HCT116 (cell line): Measurements from ENCODE around the gene RNF41. TPM values are rescaled to one million over a fixed set of nuclear protein-coding genes. Genes with fewer than 3 reads are reported as not detected.

Experiments used
- ATAC-seq: fragments of 200-7000 bp; cut with Tn5 transposase; 2 replicates; pipeline ENCODE4 v1.9.1; 2020; ENCODE audit warnings: mild to moderate bottlenecking, moderate library complexity
- BruUV-seq: library from RNA; stranded (reverse); fragments of 400-500 nt; replicated peaks from 2 replicates; lab custom pipeline; 2021; lab: Mats Ljungman, UMichigan
- CTCF ChIA-PET: fragments of 300-600 bp; sonication (Branson Sonifier 250); formaldehyde crosslinking; loops from one replicate; lab custom pipeline; 2021; ENCODE audit warnings: antibody characterized with exemption; lab: Charles Lee
- POLR2A ChIA-PET: fragments of 300-600, 350-600 bp; sonication (Branson Sonifier 250); formaldehyde crosslinking; loops from one replicate; lab custom pipeline; 2021; ENCODE audit warnings: antibody characterized with exemption; lab: Charles Lee
- RAD21 ChIA-PET, 2 experiments: fragments of 300-600 bp; sonication (Branson Sonifier 250); formaldehyde crosslinking; loops; one replicate each; lab custom pipeline; 2023; ENCODE audit warnings: low total read pairs in 2 of 2; ENCODE audit not compliant: uncharacterized antibody in 2 of 2, unreplicated experiment in 2 of 2, low non-redundant PET in 1 of 2; lab: Charles Lee
- DNase-seq: peaks from one replicate; pipeline ENCODE4 v3.0.0-alpha.2; 2010; ENCODE audit warnings: low read depth, low spot score
- H2AFZ ChIP-seq: fragments of 200-600 bp; shearing (Covaris generic), sonication (generic); 2 replicates; pipeline ENCODE4 v1.6.1; 2017; ENCODE audit warnings: low read depth, mixed run types, mixed read lengths, antibody characterized with exemption, low read length; ENCODE audit not compliant: poor library complexity, severe bottlenecking
- H3K27ac ChIP-seq: 2 replicates; pipeline ENCODE4 v1.5.1; 2012; ENCODE audit warnings: low read depth, low read length
- H3K27me3 ChIP-seq: fragments of 200-600 bp; sonication (generic); 2 replicates; pipeline ENCODE4 v1.6.1; 2016; ENCODE audit warnings: mixed run types, low read length, mixed read lengths; ENCODE audit not compliant: insufficient read depth
- H3K36me3 ChIP-seq, 2 experiments: fragments of 200-500 bp in 1 of 2; fragments of 200-600 bp in 1 of 2; sonication (Bioruptor generic) in 1 of 2; sonication (generic) in 1 of 2; 2 replicates each; pipeline versions ENCODE4 v1.5.1 to v1.6.1; 2014 to 2016; ENCODE audit warnings: low read length in 2 of 2, inconsistent platforms in 1 of 2, mixed read lengths in 1 of 2, mixed run types in 1 of 2; ENCODE audit not compliant: insufficient read depth in 2 of 2, control insufficient read depth in 1 of 2
- H3K4me1 ChIP-seq, 2 experiments: fragments of 200-600 bp in 1 of 2; sonication (generic) in 1 of 2; 2 replicates each; pipeline versions ENCODE4 v1.5.1 to v1.6.1; 2012 to 2017; ENCODE audit warnings: low read length in 2 of 2, inconsistent platforms in 1 of 2, mild to moderate bottlenecking in 1 of 2, mixed read lengths in 1 of 2, mixed run types in 1 of 2, moderate library complexity in 1 of 2; ENCODE audit not compliant: insufficient read depth in 2 of 2, control insufficient read depth in 1 of 2
- H3K4me2 ChIP-seq: fragments of 200-600 bp; sonication (generic); 2 replicates; pipeline ENCODE4 v1.6.1; 2017; ENCODE audit warnings: mixed run types, low read length, mixed read lengths
- H3K4me3 ChIP-seq, 2 experiments: fragments of 200-600 bp in 1 of 2; sonication (generic) in 1 of 2; replicated peaks in 1 of 2; 2 replicates each; pipeline ENCODE4 v1.5.1; 2011 to 2016; ENCODE audit warnings: low read length in 2 of 2, control low read depth in 1 of 2, low read depth in 1 of 2, mild to moderate bottlenecking in 1 of 2, mixed read lengths in 1 of 2, mixed run types in 1 of 2
- H3K79me2 ChIP-seq: fragments of 200-600 bp; sonication (generic); 2 replicates; pipeline ENCODE4 v1.6.1; 2017; ENCODE audit warnings: mild to moderate bottlenecking, mixed run types, low read length, moderate library complexity, mixed read lengths; ENCODE audit not compliant: insufficient read depth
- H3K9ac ChIP-seq: fragments of 200-600 bp; sonication (generic); 2 replicates; pipeline ENCODE4 v1.6.1; 2016; ENCODE audit warnings: low read length, mixed read lengths
- H3K9me2 ChIP-seq: fragments of 200-600 bp; sonication (generic), shearing (Covaris generic); 2 replicates; pipeline ENCODE4 v1.6.1; 2017; ENCODE audit warnings: mixed run types, mild to moderate bottlenecking, moderate library complexity; ENCODE audit not compliant: insufficient read depth
- H3K9me3 ChIP-seq, 2 experiments: fragments of 200-500 bp in 1 of 2; fragments of 200-600 bp in 1 of 2; sonication (Bioruptor generic) in 1 of 2; sonication (generic) in 1 of 2; 2 replicates each; pipeline ENCODE4 v1.6.1; 2014 to 2017; ENCODE audit warnings: low read length in 2 of 2, mixed read lengths in 2 of 2, inconsistent platforms in 1 of 2, low read depth in 1 of 2, mild to moderate bottlenecking in 1 of 2, mixed run types in 1 of 2, moderate library complexity in 1 of 2; ENCODE audit not compliant: control insufficient read depth in 1 of 2, insufficient read depth in 1 of 2
- H4K20me1 ChIP-seq: fragments of 200-600 bp; sonication (generic), shearing (Covaris generic); 2 replicates; pipeline ENCODE4 v1.6.1; 2017; ENCODE audit warnings: mixed run types, mild to moderate bottlenecking, moderate library complexity; ENCODE audit not compliant: insufficient read depth
- CBX3 ChIP-seq: IDR thresholded peaks from 2 replicates; pipeline ENCODE4 v1.6.1; 2012; ENCODE audit warnings: low read depth
- CTCF ChIP-seq, 3 experiments: fragments of 200-600 bp in 1 of 3; sonication (generic) in 1 of 3; IDR thresholded peaks in 2 of 3; conservative IDR thresholded peaks in 1 of 3; 2 replicates each; pipeline ENCODE4 v1.5.1; 2012 to 2017; ENCODE audit warnings: low read depth in 2 of 3, low read length in 2 of 3, antibody characterized with exemption in 1 of 3, borderline replicate concordance in 1 of 3, control low read depth in 1 of 3, mild to moderate bottlenecking in 1 of 3, mixed read lengths in 1 of 3, mixed run types in 1 of 3, moderate library complexity in 1 of 3; ENCODE audit not compliant: insufficient read depth in 1 of 3
- EGR1 ChIP-seq: IDR thresholded peaks from 2 replicates; pipeline ENCODE4 v1.6.1; 2012; ENCODE audit warnings: low read depth
- EZH2 ChIP-seq: fragments of 200-600 bp; sonication (generic); IDR thresholded peaks from 2 replicates; pipeline ENCODE4 v1.6.1; 2017; ENCODE audit warnings: antibody characterized with exemption, mixed run types
- EZH2phosphoT487 ChIP-seq: fragments of 200-600 bp; IDR thresholded peaks from 2 replicates; pipeline ENCODE4 v1.6.1; 2018; ENCODE audit warnings: antibody characterized with exemption, borderline replicate concordance
- FOSL1 ChIP-seq: IDR thresholded peaks from 2 replicates; pipeline ENCODE4 v1.6.1; 2012; ENCODE audit warnings: low read depth
- MAX ChIP-seq: IDR thresholded peaks from 2 replicates; pipeline ENCODE4 v1.6.1; 2012
- POLR2AphosphoS5 ChIP-seq: IDR thresholded peaks from 2 replicates; pipeline ENCODE4 v1.6.1; 2011; ENCODE audit warnings: mild to moderate bottlenecking, low read depth, low read length, moderate library complexity
- RAD21 ChIP-seq: IDR thresholded peaks from 2 replicates; pipeline ENCODE4 v1.6.1; 2012; ENCODE audit warnings: low read depth, mild to moderate bottlenecking
- SRF ChIP-seq: IDR thresholded peaks from 2 replicates; pipeline ENCODE4 v1.6.1; 2012; ENCODE audit warnings: low read depth
- TCF7L2 ChIP-seq: IDR thresholded peaks from 2 replicates; pipeline ENCODE4 v1.7.0; 2011; ENCODE audit warnings: borderline replicate concordance, inconsistent platforms; ENCODE audit not compliant: insufficient read depth, insufficient read length; ENCODE audit errors: extremely low read depth
- YY1 ChIP-seq: IDR thresholded peaks from 2 replicates; pipeline ENCODE4 v1.6.1; 2011; ENCODE audit warnings: low read length, low read depth, moderate library complexity, mild to moderate bottlenecking; ENCODE audit not compliant: insufficient replicate concordance; ENCODE audit errors: extremely low read depth
- intact Hi-C: fragments of 100-400 bp; cut with micrococcal nuclease; formaldehyde crosslinking; loops from 2 replicates; pipeline ENCODE4 v1.10.0; 2022
- total RNA-seq: library from RNA; stranded (reverse); gene quantifications from one replicate; pipeline ENCODE4 v1.2.1, GENCODE V29; 2021; ENCODE audit not compliant: unreplicated experiment
- TF ChIP-seq, protein P1 (sequence below): IDR thresholded peaks from 2 replicates; pipeline ENCODE4 v1.6.1; 2012; ENCODE audit warnings: low read depth
- TF ChIP-seq, protein P2 (sequence below): IDR thresholded peaks from 2 replicates; pipeline ENCODE4 v1.6.1; 2011; ENCODE audit warnings: mild to moderate bottlenecking, low read length, moderate library complexity; ENCODE audit not compliant: insufficient replicate concordance; ENCODE audit errors: extremely low read depth

RNF41 gene
- total RNA-seq, 1 experiment from 2014 or later, result 40.6 TPM

DNA sequence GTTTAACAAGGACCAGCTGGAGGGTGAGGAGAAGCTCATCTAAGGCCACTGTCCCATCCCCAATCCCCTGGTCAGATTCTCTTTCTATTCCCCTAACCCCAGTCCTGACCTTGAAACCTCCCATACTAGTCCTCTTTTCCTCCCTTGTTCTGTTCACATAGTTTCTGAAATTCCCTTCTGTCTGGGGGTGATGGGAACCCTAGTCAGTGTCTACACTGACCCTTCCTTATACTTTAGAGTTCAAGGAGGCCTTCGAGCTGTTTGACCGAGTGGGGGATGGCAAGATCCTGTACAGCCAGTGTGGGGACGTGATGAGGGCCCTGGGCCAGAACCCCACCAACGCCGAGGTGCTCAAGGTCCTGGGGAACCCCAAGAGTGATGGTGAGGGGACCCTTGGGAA, 66.9 kb downstream of the RNF41 start:
- ChIA-PET RAD21 (no interaction called here), CTCF (interaction anchor here (1.3 kb wide), 1 partner anchor 35 kb away, joined by 3 read pairs; the partner anchor contains the start of gene SMARCC2), POLR2A (no interaction called here)
- intact Hi-C loops, result no loop called here
- Histone ChIP-seq H2AFZ (no peak overlapping the region), H3K4me3 (no peak overlapping the region), H4K20me1 (no peaks in the 10 kb centered on the region), H3K4me1 (peaks cover 23 to 40% of the 10 kb centered on the region in 2 experiments), H3K4me2 (no peak overlapping the region), H3K9me2 (no peaks in the 10 kb centered on the region), H3K27ac (no peak overlapping the region), H3K27me3 (no peaks in the 10 kb centered on the region), H3K9ac (no peak overlapping the region), H3K9me3 (no peaks in the 10 kb centered on the region), H3K79me2 (peaks cover 17% of the 10 kb centered on the region), H3K36me3 (peaks cover under 1 to 9% of the 10 kb centered on the region in 2 experiments; a peak in 2 of 4 replicates)
- no peak for TF ChIP-seq EGR1
- no peak for TF ChIP-seq SRF
- TF ChIP-seq, protein P1, sequence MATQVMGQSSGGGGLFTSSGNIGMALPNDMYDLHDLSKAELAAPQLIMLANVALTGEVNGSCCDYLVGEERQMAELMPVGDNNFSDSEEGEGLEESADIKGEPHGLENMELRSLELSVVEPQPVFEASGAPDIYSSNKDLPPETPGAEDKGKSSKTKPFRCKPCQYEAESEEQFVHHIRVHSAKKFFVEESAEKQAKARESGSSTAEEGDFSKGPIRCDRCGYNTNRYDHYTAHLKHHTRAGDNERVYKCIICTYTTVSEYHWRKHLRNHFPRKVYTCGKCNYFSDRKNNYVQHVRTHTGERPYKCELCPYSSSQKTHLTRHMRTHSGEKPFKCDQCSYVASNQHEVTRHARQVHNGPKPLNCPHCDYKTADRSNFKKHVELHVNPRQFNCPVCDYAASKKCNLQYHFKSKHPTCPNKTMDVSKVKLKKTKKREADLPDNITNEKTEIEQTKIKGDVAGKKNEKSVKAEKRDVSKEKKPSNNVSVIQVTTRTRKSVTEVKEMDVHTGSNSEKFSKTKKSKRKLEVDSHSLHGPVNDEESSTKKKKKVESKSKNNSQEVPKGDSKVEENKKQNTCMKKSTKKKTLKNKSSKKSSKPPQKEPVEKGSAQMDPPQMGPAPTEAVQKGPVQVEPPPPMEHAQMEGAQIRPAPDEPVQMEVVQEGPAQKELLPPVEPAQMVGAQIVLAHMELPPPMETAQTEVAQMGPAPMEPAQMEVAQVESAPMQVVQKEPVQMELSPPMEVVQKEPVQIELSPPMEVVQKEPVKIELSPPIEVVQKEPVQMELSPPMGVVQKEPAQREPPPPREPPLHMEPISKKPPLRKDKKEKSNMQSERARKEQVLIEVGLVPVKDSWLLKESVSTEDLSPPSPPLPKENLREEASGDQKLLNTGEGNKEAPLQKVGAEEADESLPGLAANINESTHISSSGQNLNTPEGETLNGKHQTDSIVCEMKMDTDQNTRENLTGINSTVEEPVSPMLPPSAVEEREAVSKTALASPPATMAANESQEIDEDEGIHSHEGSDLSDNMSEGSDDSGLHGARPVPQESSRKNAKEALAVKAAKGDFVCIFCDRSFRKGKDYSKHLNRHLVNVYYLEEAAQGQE, result no peak
- TF ChIP-seq MAX, result no peak
- no peak for TF ChIP-seq YY1
- no peak for TF ChIP-seq RAD21
- no peak for TF ChIP-seq CTCF (IDR thresholded peaks at IDR 0.05 in 2 of 3, conservative IDR thresholded peaks at IDR 0.05 in 1 of 3; ENCODE audit: borderline replicate concordance in 1 of 3, insufficient read depth in 1 of 3, low read depth in 2 of 3, low read length in 2 of 3)
- no peak for TF ChIP-seq FOSL1
- no peak for TF ChIP-seq POLR2AphosphoS5
- TF ChIP-seq, protein P2, sequence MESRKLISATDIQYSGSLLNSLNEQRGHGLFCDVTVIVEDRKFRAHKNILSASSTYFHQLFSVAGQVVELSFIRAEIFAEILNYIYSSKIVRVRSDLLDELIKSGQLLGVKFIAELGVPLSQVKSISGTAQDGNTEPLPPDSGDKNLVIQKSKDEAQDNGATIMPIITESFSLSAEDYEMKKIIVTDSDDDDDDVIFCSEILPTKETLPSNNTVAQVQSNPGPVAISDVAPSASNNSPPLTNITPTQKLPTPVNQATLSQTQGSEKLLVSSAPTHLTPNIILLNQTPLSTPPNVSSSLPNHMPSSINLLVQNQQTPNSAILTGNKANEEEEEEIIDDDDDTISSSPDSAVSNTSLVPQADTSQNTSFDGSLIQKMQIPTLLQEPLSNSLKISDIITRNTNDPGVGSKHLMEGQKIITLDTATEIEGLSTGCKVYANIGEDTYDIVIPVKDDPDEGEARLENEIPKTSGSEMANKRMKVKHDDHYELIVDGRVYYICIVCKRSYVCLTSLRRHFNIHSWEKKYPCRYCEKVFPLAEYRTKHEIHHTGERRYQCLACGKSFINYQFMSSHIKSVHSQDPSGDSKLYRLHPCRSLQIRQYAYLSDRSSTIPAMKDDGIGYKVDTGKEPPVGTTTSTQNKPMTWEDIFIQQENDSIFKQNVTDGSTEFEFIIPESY, result no peak
- TF ChIP-seq EZH2, result no peak
- no peak for TF ChIP-seq EZH2phosphoT487
- TF ChIP-seq CBX3, result no peak
- TF ChIP-seq TCF7L2, result no peak
- ATAC-seq (no peak), DNase-seq (no peak)
- no TSS peak for BruUV-seq
